Epithelial cell of proximal tubule (primary cell): ENCODE measurements around the gene GPR153. TPM values are rescaled to one million over a fixed set of nuclear protein-coding genes. Genes with fewer than 3 reads are reported as not detected.

ENCODE experiments used
- DNase-seq: peaks from one replicate; pipeline ENCODE4 v3.0.0-alpha.2; 2011; ENCODE audit warnings: low read depth
- H3K4me3 ChIP-seq: 2 replicates; pipeline ENCODE4 v1.5.1; 2011; ENCODE audit warnings: low read depth, mild to moderate bottlenecking, low read length
- CTCF ChIP-seq: conservative IDR thresholded peaks from 2 replicates; pipeline ENCODE4 v1.5.1; 2012; ENCODE audit warnings: low read depth, mild to moderate bottlenecking, low read length
- total RNA-seq: library from RNA; depleted of rRNA; stranded (reverse); fragments of >200 nt; gene quantifications from 2 replicates; pipeline ENCODE4 v1.2.3, GENCODE V29; 2015

Gene GPR153
- total RNA-seq, 1 donor from 2014 or later, result 6.4 TPM

DNA sequence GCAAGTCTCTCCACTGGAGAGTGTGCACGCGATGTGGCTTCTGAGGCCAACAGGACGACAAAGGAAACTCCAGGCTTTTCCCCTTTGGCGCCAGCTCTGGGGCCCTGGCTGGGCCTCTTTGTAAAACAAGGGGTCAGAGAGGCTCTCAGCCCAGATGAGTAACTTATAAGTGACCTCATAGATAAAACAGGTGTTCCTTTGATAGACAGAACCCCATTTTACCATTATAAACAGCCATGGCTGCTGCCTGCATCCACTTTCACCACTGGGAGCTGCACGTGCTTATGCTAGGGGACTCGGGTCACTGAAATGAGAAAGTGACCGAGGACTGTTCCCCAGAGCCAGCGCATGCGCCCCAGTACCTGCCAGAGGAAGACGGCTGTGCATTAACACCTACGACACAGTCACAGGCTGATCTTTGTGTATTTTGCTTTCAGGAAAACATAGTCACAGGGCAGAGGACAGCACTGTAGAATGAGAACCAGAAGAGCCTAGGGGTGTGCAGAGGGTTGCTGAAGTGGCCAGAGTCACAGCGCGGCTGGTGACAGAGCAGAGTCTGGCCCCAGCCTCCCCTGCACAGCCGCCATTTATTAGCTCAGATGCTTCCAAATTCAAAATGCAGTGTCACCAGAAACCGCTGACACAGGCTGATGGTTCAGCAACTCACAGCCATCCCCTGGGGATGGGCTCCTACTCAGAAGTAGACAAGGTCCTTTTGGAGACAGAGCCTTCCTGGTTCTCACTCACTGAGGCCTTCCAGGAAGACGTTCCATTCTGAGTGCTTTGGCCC is 42.3 kb downstream of the GPR153 start:
- no peak for DNase-seq
- no peak for TF ChIP-seq CTCF
- no peak overlapping the region for H3K4me3 ChIP-seq

GRCh38 chr1:6212193-6212959 is 48.5 kb downstream of the GPR153 start:
- DNase-seq, result no peak
- no peak overlapping the region for H3K4me3 ChIP-seq
- no peak for TF ChIP-seq CTCF

GRCh38 chr1:6211731-6212130 is 49.2 kb downstream of the GPR153 start:
- no peak for TF ChIP-seq CTCF
- no peak overlapping the region for H3K4me3 ChIP-seq
- no peak for DNase-seq

DNA sequence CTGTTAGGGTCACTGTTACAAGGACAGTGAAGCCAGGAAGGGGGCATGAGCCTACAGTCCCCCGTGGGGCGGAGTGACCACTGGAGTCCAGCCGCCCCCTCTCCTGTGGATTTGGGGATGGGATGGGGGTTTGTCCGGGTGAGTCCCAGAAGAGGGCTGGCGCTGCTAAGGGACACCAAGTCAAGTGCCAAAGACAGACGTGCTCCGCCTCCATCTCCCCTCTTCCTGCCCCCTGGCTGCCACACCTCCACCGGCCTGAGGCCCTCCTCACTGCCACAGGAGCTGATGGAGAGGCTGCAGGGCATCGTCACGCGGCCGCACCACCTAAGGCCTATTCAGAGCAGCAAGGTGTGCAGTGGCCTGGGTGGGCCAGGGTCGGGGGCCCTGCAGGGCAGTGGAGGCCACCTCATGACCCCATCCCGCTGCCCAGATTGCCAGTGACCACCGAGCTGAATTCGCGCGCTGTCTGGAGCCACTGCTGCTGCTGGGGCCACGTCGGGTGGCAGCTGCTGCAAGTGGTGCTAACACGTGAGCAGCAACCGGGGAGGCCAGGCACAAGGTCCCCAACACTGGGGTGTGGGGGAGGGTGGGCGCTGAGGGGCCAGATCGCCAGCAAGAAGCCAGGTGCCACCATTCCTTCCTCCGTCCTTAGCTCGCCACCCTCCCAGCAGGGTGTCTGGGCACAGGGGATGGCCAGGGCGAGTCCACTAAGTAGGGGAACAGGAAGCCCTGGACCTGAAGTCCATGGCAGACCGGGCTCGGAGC is 50.1 kb downstream of the GPR153 start:
- no peak overlapping the region for H3K4me3 ChIP-seq
- TF ChIP-seq CTCF, result no peak
- DNase-seq, result no peak

- DNase-seq, result no peak
- H3K4me3 ChIP-seq, result no peak overlapping the region
- TF ChIP-seq CTCF, result peak; percentile 34
Observed at GRCh38 chr1:6209661-6210580, 51.0 kb downstream of the GPR153 start.
